ENCODE data around the gene ZRANB3. TPM values are rescaled to one million over a fixed set of nuclear protein-coding genes. Genes with fewer than 3 reads are reported as not detected.
"Not testable (repeated sequence)": the region's sequence is repeated elsewhere in the genome, so short reads cannot be mapped to it uniquely, and the experiment has no call there.

The ZRANB3 gene
- total RNA-seq, 1 donor from 2014 or later, result 11.0 TPM

- Mint-ChIP-seq H3K27me3 (ENCODE audit: unreplicated experiment) (no peaks in the 10 kb centered on the region), H3K4me3 (ENCODE audit: unreplicated experiment) (no peak overlapping the region), H3K9me3 (ENCODE audit: unreplicated experiment) (peaks cover 22% of the 10 kb centered on the region), H3K27ac (ENCODE audit: unreplicated experiment) (no peak overlapping the region), H3K4me1 (ENCODE audit: unreplicated experiment) (no peaks in the 10 kb centered on the region), H3K36me3 (ENCODE audit: unreplicated experiment) (peaks cover 8% of the 10 kb centered on the region)
- no peak for TF ChIP-seq CTCF (IDR thresholded peaks at IDR 0.05)
- DNase-seq (ENCODE audit: extremely low spot score, unreplicated experiment), result no peak
Measured at GRCh38 chr2:135451966-135452365, 79.1 kb downstream of the ZRANB3 start.

GRCh38 chr2:135443013-135443412 lies 88.0 kb downstream of the ZRANB3 start:
- H3K4me1 Mint-ChIP-seq (ENCODE audit: unreplicated experiment); H3K36me3 Mint-ChIP-seq (ENCODE audit: unreplicated experiment); H3K4me3 Mint-ChIP-seq (ENCODE audit: unreplicated experiment); H3K27ac Mint-ChIP-seq (ENCODE audit: unreplicated experiment); H3K27me3 Mint-ChIP-seq (ENCODE audit: unreplicated experiment); H3K9me3 Mint-ChIP-seq (ENCODE audit: unreplicated experiment); DNase-seq (ENCODE audit: extremely low spot score, unreplicated experiment): not testable (repeated sequence)

- H3K36me3 Mint-ChIP-seq (ENCODE audit: unreplicated experiment); H3K4me1 Mint-ChIP-seq (ENCODE audit: unreplicated experiment); H3K27me3 Mint-ChIP-seq (ENCODE audit: unreplicated experiment); H3K9me3 Mint-ChIP-seq (ENCODE audit: unreplicated experiment); H3K4me3 Mint-ChIP-seq (ENCODE audit: unreplicated experiment); DNase-seq (ENCODE audit: extremely low spot score, unreplicated experiment); H3K27ac Mint-ChIP-seq (ENCODE audit: unreplicated experiment): not testable (repeated sequence)
Measured at GRCh38 chr2:135435155-135435554, 95.9 kb downstream of the ZRANB3 start.

GRCh38 chr2:135424849-135425248 lies 106.2 kb downstream of the ZRANB3 start:
- Mint-ChIP-seq H3K27ac (ENCODE audit: unreplicated experiment) (no peak overlapping the region), H3K9me3 (ENCODE audit: unreplicated experiment) (peaks cover 18% of the 10 kb centered on the region), H3K4me1 (ENCODE audit: unreplicated experiment) (no peaks in the 10 kb centered on the region), H3K27me3 (ENCODE audit: unreplicated experiment) (no peaks in the 10 kb centered on the region), H3K4me3 (ENCODE audit: unreplicated experiment) (no peak overlapping the region), H3K36me3 (ENCODE audit: unreplicated experiment) (peaks cover 9% of the 10 kb centered on the region)
- no peak for DNase-seq (ENCODE audit: extremely low spot score, unreplicated experiment)
- no peak for TF ChIP-seq CTCF (IDR thresholded peaks at IDR 0.05)

- no peaks in the 10 kb centered on the region for H3K27me3 Mint-ChIP-seq (ENCODE audit: unreplicated experiment)
- no peaks in the 10 kb centered on the region for H3K4me1 Mint-ChIP-seq (ENCODE audit: unreplicated experiment)
- no peak overlapping the region for H3K27ac Mint-ChIP-seq (ENCODE audit: unreplicated experiment)
- DNase-seq (ENCODE audit: extremely low spot score, unreplicated experiment), result no peak
- no peak overlapping the region for H3K4me3 Mint-ChIP-seq (ENCODE audit: unreplicated experiment)
- peaks cover 9% of the 10 kb centered on the region for H3K36me3 Mint-ChIP-seq (ENCODE audit: unreplicated experiment)
- no peak for TF ChIP-seq CTCF (IDR thresholded peaks at IDR 0.05)
- peaks cover 10% of the 10 kb centered on the region for H3K9me3 Mint-ChIP-seq (ENCODE audit: unreplicated experiment)
Measured at GRCh38 chr2:135422898-135423297, 108.1 kb downstream of the ZRANB3 start.

GRCh38 chr2:135411646-135412045 lies 119.4 kb downstream of the ZRANB3 start:
- no peak for DNase-seq (ENCODE audit: extremely low spot score, unreplicated experiment)
- H3K27ac Mint-ChIP-seq (ENCODE audit: unreplicated experiment), result no peak overlapping the region
- H3K4me1 Mint-ChIP-seq (ENCODE audit: unreplicated experiment), result no peaks in the 10 kb centered on the region
- no peaks in the 10 kb centered on the region for H3K27me3 Mint-ChIP-seq (ENCODE audit: unreplicated experiment)
- no peak overlapping the region for H3K4me3 Mint-ChIP-seq (ENCODE audit: unreplicated experiment)
- TF ChIP-seq CTCF (IDR thresholded peaks at IDR 0.05), result no peak
- H3K9me3 Mint-ChIP-seq (ENCODE audit: unreplicated experiment), result peaks cover 17% of the 10 kb centered on the region
- H3K36me3 Mint-ChIP-seq (ENCODE audit: unreplicated experiment), result no peaks in the 10 kb centered on the region
